Upper lobe of left lung (tissue), 4 donors: Measurements from ENCODE around the gene CLRN3.

Experiments
- CTCF ChIP-seq, 6 experiments: fragments of 450-650 bp in 4 of 6; fragments of 200-600 bp in 2 of 6; sonication (generic) in 2 of 6; IDR thresholded peaks; one replicate each; pipeline ENCODE4 v1.5.1; 2016 to 2019; ENCODE audit warnings: antibody characterized with exemption in 6 of 6
- POLR2A ChIP-seq, 4 donors: fragments of 450-650 bp; IDR thresholded peaks; one replicate each; pipeline ENCODE4 v1.5.1; 2016 to 2017; ENCODE audit warnings: antibody characterized with exemption in 4 of 4, mild to moderate bottlenecking in 2 of 4

DNA sequence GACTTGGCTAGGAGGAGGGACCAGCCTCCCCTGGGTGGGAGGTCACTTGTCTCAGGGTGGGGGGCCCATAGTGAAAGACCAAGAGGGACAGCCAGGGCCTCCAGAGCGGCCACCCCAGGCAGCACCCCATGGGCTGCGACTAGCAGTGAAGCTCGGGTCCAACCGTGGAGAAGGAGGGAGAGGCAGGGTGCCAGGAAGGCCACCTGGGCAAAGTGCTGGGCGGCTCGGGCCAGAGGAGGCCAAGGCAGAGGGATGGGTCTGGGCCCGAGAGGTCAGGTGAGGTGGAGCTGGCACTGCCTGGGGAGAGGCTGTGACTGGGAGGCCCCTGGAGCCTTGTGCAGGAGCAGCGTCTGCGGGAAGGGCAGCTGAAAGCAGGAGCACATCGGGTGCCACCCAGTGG is 41.8 kb downstream of the CLRN3 start:
- TF ChIP-seq CTCF (IDR thresholded peaks at IDR 0.05), result no peak
- TF ChIP-seq POLR2A (IDR thresholded peaks at IDR 0.05), result no peak
